ENCODE results near the gene SMIM1.

The SMIM1 gene

GRCh38 chr1:3775490-3776230, 3.1 kb downstream of the SMIM1 start:
- in situ Hi-C loops (cut with HindIII; ENCODE audit: low sequenced_read_pairs): no loop called here
- no peak overlapping the region for H3K4me3 ChIP-seq (ENCODE audit: low read depth, low read length)
- peak; percentile 31 for DNase-seq (ENCODE audit: low read depth)
- no peak for TF ChIP-seq CTCF (IDR thresholded peaks at IDR 0.05; ENCODE audit: low read depth, low read length, missing control alignments)

- DNase-seq (ENCODE audit: low read depth): no peak
- in situ Hi-C loops (cut with HindIII; ENCODE audit: low sequenced_read_pairs): no loop called here
Measured at GRCh38 chr1:3776231-3776961, 3.8 kb downstream of the SMIM1 start.

GRCh38 chr1:3777078-3777547, 4.6 kb downstream of the SMIM1 start:
- H3K4me3 ChIP-seq (ENCODE audit: low read depth, low read length): no peak overlapping the region
- in situ Hi-C loops (cut with HindIII; ENCODE audit: low sequenced_read_pairs): no loop called here
- DNase-seq (ENCODE audit: low read depth): no peak
- TF ChIP-seq CTCF (IDR thresholded peaks at IDR 0.05; ENCODE audit: low read depth, low read length, missing control alignments): no peak

More at GRCh38 chr1:3776231-3776961, 3.8 kb downstream of the SMIM1 start:
- H3K4me3 ChIP-seq (ENCODE audit: low read depth, low read length): no peak overlapping the region
- TF ChIP-seq CTCF (IDR thresholded peaks at IDR 0.05; ENCODE audit: low read depth, low read length, missing control alignments): no peak

DNA sequence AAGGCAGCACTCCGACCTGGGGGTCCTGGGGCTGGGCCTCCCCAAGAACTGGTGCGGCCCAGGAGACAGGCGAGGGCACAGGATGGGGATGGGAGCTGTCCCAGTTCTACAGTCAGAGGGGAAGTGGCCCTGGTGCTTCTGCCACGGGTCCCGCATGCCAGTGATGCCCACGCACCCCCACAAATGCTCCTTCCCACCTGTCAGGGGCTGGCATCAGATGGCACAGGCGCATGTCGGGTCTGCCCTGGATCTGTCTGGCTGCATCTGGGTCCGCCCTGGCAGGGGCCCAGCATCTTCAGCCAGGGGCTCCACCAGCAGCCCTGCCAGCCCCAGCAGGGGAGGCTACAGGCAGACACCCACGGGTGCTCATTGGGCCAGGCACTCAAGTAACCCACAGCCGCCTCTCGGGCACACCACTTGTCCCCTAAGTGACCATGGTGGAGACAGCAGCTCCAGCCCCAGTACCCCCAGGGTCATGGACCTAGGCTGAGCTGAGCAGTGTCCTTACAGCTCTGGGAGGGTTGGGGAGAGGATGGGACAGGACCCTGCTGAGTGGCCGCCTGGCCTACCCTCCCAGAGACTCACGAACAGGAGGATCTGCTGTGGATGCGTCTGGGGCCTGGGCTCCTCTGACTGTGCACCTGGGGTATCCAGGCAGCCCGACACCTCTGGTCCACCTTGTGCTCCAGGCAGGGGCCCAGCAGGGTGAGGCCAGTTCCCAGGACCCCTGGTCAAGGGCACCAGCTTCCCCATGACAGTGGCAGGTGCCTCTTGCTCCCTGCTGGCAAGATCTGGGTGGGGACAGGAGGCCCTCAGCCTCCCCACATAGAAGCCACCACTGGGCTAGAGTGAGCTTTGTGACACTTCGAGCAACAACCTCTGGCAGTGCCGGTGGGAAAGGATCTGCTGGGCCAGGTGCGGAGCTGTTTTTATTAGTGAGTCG, 5.4 kb downstream of the SMIM1 start:
- in situ Hi-C loops (cut with HindIII; ENCODE audit: low sequenced_read_pairs): no loop called here
- TF ChIP-seq CTCF (IDR thresholded peaks at IDR 0.05; ENCODE audit: low read depth, low read length, missing control alignments): no peak
- no peak for DNase-seq (ENCODE audit: low read depth)
- no peak overlapping the region for H3K4me3 ChIP-seq (ENCODE audit: low read depth, low read length)

DNA sequence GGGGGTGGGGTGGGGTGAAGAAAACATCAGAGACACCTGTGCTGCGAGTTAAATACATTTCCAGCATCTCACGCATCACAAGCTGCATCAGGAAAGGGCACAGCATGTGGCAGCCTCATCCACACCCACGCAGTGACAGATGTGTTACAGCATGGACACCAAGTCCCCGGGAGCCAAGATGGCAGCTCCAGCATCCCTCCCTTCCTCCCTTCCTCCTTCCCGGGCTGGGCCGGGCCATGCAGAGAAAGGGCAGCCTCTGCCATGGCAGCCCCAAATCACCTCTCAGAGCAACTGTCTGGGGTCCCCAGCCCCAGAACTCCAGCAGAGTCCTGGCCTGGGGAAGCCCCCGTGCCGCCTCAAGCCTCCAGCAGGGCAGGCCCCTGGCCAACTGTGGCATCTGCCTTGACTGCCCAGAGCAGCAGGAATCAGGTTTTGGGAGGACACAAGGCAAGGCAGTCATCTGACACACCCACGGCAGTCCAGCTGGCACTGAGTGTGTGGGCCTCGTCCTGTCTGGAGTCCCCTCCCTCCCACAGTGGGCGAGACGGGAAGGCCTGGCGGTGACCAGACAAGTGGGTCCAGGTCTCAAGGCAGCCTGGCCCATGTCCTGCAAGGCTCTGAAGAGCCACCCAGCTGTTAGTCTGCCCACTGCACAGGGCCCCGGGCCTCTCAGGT, 6.2 kb downstream of the SMIM1 start:
- no peak for DNase-seq (ENCODE audit: low read depth)
- H3K4me3 ChIP-seq (ENCODE audit: low read depth, low read length): no peak overlapping the region
- no peak for TF ChIP-seq CTCF (IDR thresholded peaks at IDR 0.05; ENCODE audit: low read depth, low read length, missing control alignments)
- in situ Hi-C loops (cut with HindIII; ENCODE audit: low sequenced_read_pairs): no loop called here
